Transverse colon (tissue), 3 donors: ENCODE measurements around the gene DPP9.

Source experiments
- CTCF ChIP-seq, 5 experiments: fragments of 200-600 bp in 3 of 5; fragments of 450-650 bp in 2 of 5; sonication (generic) in 3 of 5; IDR thresholded peaks; 1 replicate in 2 of 5; 2 replicates in 3 of 5; pipeline ENCODE4 v1.5.1; 2016 to 2017; ENCODE audit warnings: antibody characterized with exemption in 5 of 5, inconsistent platforms in 3 of 5, mild to moderate bottlenecking in 2 of 5, moderate library complexity in 1 of 5
- POLR2A ChIP-seq: fragments of 450-650 bp; IDR thresholded peaks from one replicate; pipeline ENCODE4 v1.6.1; 2016; ENCODE audit warnings: antibody characterized with exemption, mild to moderate bottlenecking, moderate library complexity

- TF ChIP-seq CTCF (IDR thresholded peaks at IDR 0.05) (no peak), POLR2A (no peak)
These were observed 45.5 kb upstream of the DPP9 start for GRCh38 chr19:4768934-4769777.
